ENCODE results near the gene PIK3CB.

PIK3CB gene

GRCh38 chr3:138638641-138639040, 196.1 kb downstream of the PIK3CB start:
- Histone ChIP-seq H3K4me3 (IDR thresholded peaks at IDR 0.05; ENCODE audit: insufficient read depth, low read depth, low read length) (no peak overlapping the region), H3K4me2 (no peak overlapping the region), H3K79me2 (ENCODE audit: insufficient read depth, low read depth) (no peaks in the 10 kb centered on the region), H2AFZ (ENCODE audit: low read depth) (no peak overlapping the region), H3K27ac (no peak overlapping the region), H3K9ac (no peak overlapping the region), H3K27me3 (ENCODE audit: insufficient read depth, low read depth) (no peaks in the 10 kb centered on the region), H3K4me1 (ENCODE audit: low read depth, poor library complexity, severe bottlenecking) (no peaks in the 10 kb centered on the region), H3K36me3 (ENCODE audit: insufficient read depth) (no peaks in the 10 kb centered on the region), H4K20me1 (ENCODE audit: insufficient read depth) (no peaks in the 10 kb centered on the region)
- TF ChIP-seq CTCF (conservative IDR thresholded peaks at IDR 0.05; ENCODE audit: low read depth, low read length), result no peak

- Histone ChIP-seq H2AFZ (ENCODE audit: low read depth) (no peak overlapping the region), H3K27me3 (ENCODE audit: insufficient read depth, low read depth) (no peaks in the 10 kb centered on the region), H3K79me2 (ENCODE audit: insufficient read depth, low read depth) (no peaks in the 10 kb centered on the region), H3K4me2 (no peak overlapping the region), H3K36me3 (ENCODE audit: insufficient read depth) (no peaks in the 10 kb centered on the region; the same call in 1 of the 2 replicates), H3K27ac (no peak overlapping the region), H4K20me1 (ENCODE audit: insufficient read depth) (no peaks in the 10 kb centered on the region), H3K4me1 (ENCODE audit: low read depth, poor library complexity, severe bottlenecking) (no peaks in the 10 kb centered on the region), H3K4me3 (IDR thresholded peaks at IDR 0.05; ENCODE audit: insufficient read depth, low read depth, low read length) (no peak overlapping the region), H3K9ac (no peak overlapping the region)
- TF ChIP-seq CTCF (conservative IDR thresholded peaks at IDR 0.05; ENCODE audit: low read depth, low read length), result no peak
Measured at GRCh38 chr3:138629526-138629925, 205.2 kb downstream of the PIK3CB start.

DNA sequence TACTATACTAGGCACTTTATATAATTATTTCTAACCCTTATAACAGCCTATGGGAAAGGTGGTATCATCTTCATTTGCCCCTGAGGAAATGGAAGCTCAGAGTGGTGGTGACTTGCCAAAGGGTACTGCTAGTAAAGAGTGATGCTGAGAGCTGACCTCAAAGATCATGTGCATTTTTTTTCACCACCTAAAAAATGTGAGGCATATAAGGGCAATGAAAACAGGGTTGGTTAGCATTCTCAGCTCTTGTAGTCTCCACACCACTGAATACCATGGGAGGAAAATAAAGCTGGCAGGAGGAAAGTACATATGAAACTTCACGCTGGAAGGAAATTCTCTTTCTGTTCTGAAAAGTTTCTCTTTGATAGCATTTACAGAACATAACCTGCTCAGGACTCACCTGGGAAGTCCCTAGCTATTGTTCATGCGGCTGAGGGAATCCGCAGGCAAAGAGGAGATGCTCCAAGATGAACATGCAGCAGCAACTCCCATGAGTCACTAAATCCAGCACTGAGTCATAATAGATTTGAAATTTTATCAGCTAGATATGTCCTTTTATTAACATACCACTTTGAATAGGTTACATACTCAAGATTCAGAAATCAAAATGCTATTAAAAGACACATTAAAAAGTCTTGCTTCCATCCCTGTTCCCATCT, 208.9 kb downstream of the PIK3CB start:
- H3K27ac ChIP-seq, result no peak overlapping the region
- H3K9ac ChIP-seq, result no peak overlapping the region
- H3K36me3 ChIP-seq (ENCODE audit: insufficient read depth), result no peaks in the 10 kb centered on the region; the same call in 1 of the 2 replicates
- TF ChIP-seq CTCF (conservative IDR thresholded peaks at IDR 0.05; ENCODE audit: low read depth, low read length), result no peak
- H3K27me3 ChIP-seq (ENCODE audit: insufficient read depth, low read depth), result no peaks in the 10 kb centered on the region
- H4K20me1 ChIP-seq (ENCODE audit: insufficient read depth), result no peaks in the 10 kb centered on the region
- H3K79me2 ChIP-seq (ENCODE audit: insufficient read depth, low read depth), result no peaks in the 10 kb centered on the region
- no peak overlapping the region for H3K4me2 ChIP-seq
- no peak overlapping the region for H2AFZ ChIP-seq (ENCODE audit: low read depth)
- H3K4me1 ChIP-seq (ENCODE audit: low read depth, poor library complexity, severe bottlenecking), result no peaks in the 10 kb centered on the region
- no peak overlapping the region for H3K4me3 ChIP-seq (IDR thresholded peaks at IDR 0.05; ENCODE audit: insufficient read depth, low read depth, low read length)

- Histone ChIP-seq H3K79me2 (ENCODE audit: insufficient read depth, low read depth) (no peaks in the 10 kb centered on the region), H3K36me3 (ENCODE audit: insufficient read depth) (no peaks in the 10 kb centered on the region; the same call in 1 of the 2 replicates), H3K27me3 (ENCODE audit: insufficient read depth, low read depth) (no peaks in the 10 kb centered on the region), H3K27ac (no peak overlapping the region), H2AFZ (ENCODE audit: low read depth) (no peak overlapping the region), H3K4me2 (no peak overlapping the region), H3K9ac (no peak overlapping the region), H3K4me1 (ENCODE audit: low read depth, poor library complexity, severe bottlenecking) (no peaks in the 10 kb centered on the region), H4K20me1 (ENCODE audit: insufficient read depth) (no peaks in the 10 kb centered on the region), H3K4me3 (IDR thresholded peaks at IDR 0.05; ENCODE audit: insufficient read depth, low read depth, low read length) (no peak overlapping the region)
- TF ChIP-seq CTCF (conservative IDR thresholded peaks at IDR 0.05; ENCODE audit: low read depth, low read length), result no peak
Measured at GRCh38 chr3:138624518-138624917, 210.2 kb downstream of the PIK3CB start.

Measured in KMS-11 (cell line).